Trophoblast cell (in vitro differentiated cells and primary cell): ENCODE measurements around the gene MT1E.

ENCODE experiments used
- DNase-seq, 2 donors: peaks; one replicate each; pipeline ENCODE4 v3.0.0-alpha.2; 2016
- H2AFZ ChIP-seq: 2 replicates; pipeline ENCODE4 v1.6.1; 2013; ENCODE audit warnings: low read length, moderate library complexity, mild to moderate bottlenecking; ENCODE audit not compliant: insufficient read depth, poor library complexity
- H2AK5ac ChIP-seq: 2 replicates; pipeline ENCODE4 v1.6.1; 2013; ENCODE audit warnings: mild to moderate bottlenecking, low read length
- H2BK120ac ChIP-seq: 2 replicates; pipeline ENCODE4 v1.6.1; 2013; ENCODE audit warnings: low read length, mild to moderate bottlenecking, moderate library complexity; ENCODE audit not compliant: insufficient read depth, poor library complexity
- H2BK12ac ChIP-seq: 2 replicates; pipeline ENCODE4 v1.6.1; 2013; ENCODE audit warnings: mild to moderate bottlenecking, low read length, moderate library complexity
- H2BK5ac ChIP-seq: 2 replicates; pipeline ENCODE4 v1.6.1; 2013; ENCODE audit warnings: low read length, low read depth, moderate library complexity, mild to moderate bottlenecking; ENCODE audit not compliant: poor library complexity
- H3K14ac ChIP-seq: 2 replicates; pipeline ENCODE4 v1.6.1; 2013; ENCODE audit warnings: mild to moderate bottlenecking, low read length
- H3K18ac ChIP-seq: 2 replicates; pipeline ENCODE4 v1.6.1; 2013; ENCODE audit warnings: mild to moderate bottlenecking, low read length
- H3K23ac ChIP-seq: 2 replicates; pipeline ENCODE4 v1.6.1; 2013; ENCODE audit warnings: low read length
- H3K27ac ChIP-seq: 2 replicates; pipeline ENCODE4 v1.5.1; 2013; ENCODE audit warnings: low read depth, mild to moderate bottlenecking, inconsistent platforms, low read length, moderate library complexity
- H3K27me3 ChIP-seq: 2 replicates; pipeline ENCODE4 v1.6.1; 2013; ENCODE audit warnings: inconsistent platforms, mild to moderate bottlenecking, low read length, moderate library complexity; ENCODE audit not compliant: insufficient read depth
- H3K36me3 ChIP-seq, 2 experiments: 1 replicate in 1 of 2; 2 replicates in 1 of 2; pipeline ENCODE4 v1.6.1; 2013; ENCODE audit warnings: low read length in 2 of 2, mild to moderate bottlenecking in 2 of 2, moderate library complexity in 1 of 2; ENCODE audit not compliant: insufficient read depth in 2 of 2, control insufficient read depth in 1 of 2
- H3K4ac ChIP-seq: 2 replicates; pipeline ENCODE4 v1.6.1; 2013; ENCODE audit warnings: low read depth, mild to moderate bottlenecking, low read length, moderate library complexity
- H3K4me1 ChIP-seq, 2 experiments: 1 replicate in 1 of 2; 2 replicates in 1 of 2; pipeline ENCODE4 v1.6.1; 2013; ENCODE audit warnings: low read length in 2 of 2, mild to moderate bottlenecking in 2 of 2, moderate library complexity in 1 of 2; ENCODE audit not compliant: insufficient read depth in 2 of 2, control insufficient read depth in 1 of 2
- H3K4me2 ChIP-seq: 2 replicates; pipeline ENCODE4 v1.6.1; 2013; ENCODE audit warnings: inconsistent platforms, mild to moderate bottlenecking, low read length, moderate library complexity
- H3K4me3 ChIP-seq: 2 replicates; pipeline ENCODE4 v1.5.1; 2013; ENCODE audit warnings: mild to moderate bottlenecking, low read depth, low read length, inconsistent platforms
- H3K79me1 ChIP-seq: one replicate; pipeline ENCODE4 v1.6.1; 2013; ENCODE audit warnings: low read length
- H3K79me2 ChIP-seq: 2 replicates; pipeline ENCODE4 v1.6.1; 2013; ENCODE audit warnings: low read length, mild to moderate bottlenecking; ENCODE audit not compliant: control insufficient read depth, insufficient read depth, poor library complexity
- H3K9ac ChIP-seq: 2 replicates; pipeline ENCODE4 v1.6.1; 2013; ENCODE audit warnings: mild to moderate bottlenecking, low read length
- H3K9me3 ChIP-seq: 2 replicates; pipeline ENCODE4 v1.6.1; 2013; ENCODE audit warnings: low read depth, mild to moderate bottlenecking, control low read depth, inconsistent platforms, low read length; ENCODE audit not compliant: insufficient read depth
- H4K12ac ChIP-seq: 2 replicates; pipeline ENCODE4 v1.6.1; 2013; ENCODE audit warnings: low read depth, mild to moderate bottlenecking, low read length, moderate library complexity
- H4K8ac ChIP-seq: 2 replicates; pipeline ENCODE4 v1.6.1; 2013; ENCODE audit warnings: low read depth, mild to moderate bottlenecking, low read length, moderate library complexity
- H4K91ac ChIP-seq: one replicate; pipeline ENCODE4 v1.6.1; 2013; ENCODE audit warnings: low read depth, mild to moderate bottlenecking, low read length, moderate library complexity
- WGBS: extraction: QIAGEN DNeasy Blood & Tissue Kit; methylation state at CpG from one replicate; pipeline ENCODE4 v1.1.7; 2013; ENCODE audit warnings: missing lambda C conversion rate; ENCODE audit not compliant: insufficient read length, insufficient coverage; ENCODE audit errors: extremely low coverage; 5-methylcytosine and 5-hydroxymethylcytosine counted together

MT1E gene

DNA sequence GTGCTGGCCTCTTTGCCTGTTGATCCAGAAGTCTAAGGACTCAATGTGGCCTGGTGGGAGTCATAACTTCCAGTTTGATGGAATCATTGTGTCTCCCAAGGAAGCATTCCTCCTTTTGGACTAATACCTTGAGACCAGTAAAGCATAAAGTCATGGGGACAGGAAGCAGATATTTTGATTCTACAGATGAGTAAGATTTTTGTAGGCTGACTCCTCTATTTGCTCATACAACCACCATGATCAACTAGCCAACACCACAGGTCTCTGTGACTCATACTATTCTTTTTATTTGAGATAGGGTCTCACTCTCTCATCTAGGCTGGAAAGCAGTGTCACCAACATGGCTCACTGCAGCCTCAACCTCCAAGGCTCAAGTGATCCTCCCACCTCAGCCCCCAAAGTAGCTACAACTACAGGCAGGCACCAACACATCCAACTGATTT lies 11.0 kb upstream of the MT1E start:
- no peak overlapping the region for H3K27ac ChIP-seq
- H2AFZ ChIP-seq = no peak overlapping the region
- H3K79me2 ChIP-seq = no peaks in the 10 kb centered on the region
- H3K9ac ChIP-seq = no peak overlapping the region
- no peak overlapping the region for H2BK12ac ChIP-seq
- no peak overlapping the region for H4K12ac ChIP-seq
- no peak overlapping the region for H4K8ac ChIP-seq
- H2BK5ac ChIP-seq = no peak overlapping the region
- peaks cover 6 to 8% of the 10 kb centered on the region in 2 experiments for H3K4me1 ChIP-seq
- H2AK5ac ChIP-seq = no peak overlapping the region
- H3K4ac ChIP-seq = no peak overlapping the region
- H3K79me1 ChIP-seq = no peaks in the 10 kb centered on the region
- H3K18ac ChIP-seq = no peak overlapping the region
- peaks cover 4% of the 10 kb centered on the region for H3K9me3 ChIP-seq
- H3K23ac ChIP-seq = no peak overlapping the region
- no peak overlapping the region for H3K4me2 ChIP-seq
- H3K27me3 ChIP-seq = peaks cover 33% of the 10 kb centered on the region
- no peak overlapping the region for H3K4me3 ChIP-seq
- no peak overlapping the region for H4K91ac ChIP-seq
- no peaks in the 10 kb centered on the region for H3K36me3 ChIP-seq
- H3K14ac ChIP-seq = no peak overlapping the region
- no peak overlapping the region for H2BK120ac ChIP-seq
- peak in 1 of 2 donors; percentile 22 for DNase-seq

DNA sequence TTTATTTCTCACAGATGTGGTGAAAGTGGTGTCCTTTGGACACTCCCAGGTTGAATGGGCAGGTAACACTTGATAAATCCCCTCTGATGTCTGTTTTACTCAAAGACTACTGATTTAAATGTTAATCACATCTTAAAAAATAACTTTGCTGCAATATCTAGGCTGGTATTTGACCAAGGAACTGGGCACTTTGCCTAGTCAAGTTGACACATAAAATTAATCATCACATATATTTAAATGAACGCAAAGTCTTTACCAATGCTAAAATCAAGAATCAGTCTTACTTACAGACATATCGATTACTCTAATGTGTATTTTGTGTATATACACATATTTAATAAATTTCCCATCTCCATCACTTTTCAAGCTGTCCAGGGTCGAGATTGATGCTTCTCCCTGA lies 10.2 kb upstream of the MT1E start:
- Histone ChIP-seq H3K4me3 (no peak overlapping the region), H2AFZ (no peak overlapping the region), H3K4ac (no peak overlapping the region), H3K36me3 (no peaks in the 10 kb centered on the region), H2BK12ac (no peak overlapping the region), H3K27ac (no peak overlapping the region), H2BK120ac (no peak overlapping the region), H2BK5ac (no peak overlapping the region), H3K23ac (no peak overlapping the region), H3K18ac (no peak overlapping the region), H4K8ac (no peak overlapping the region), H2AK5ac (no peak overlapping the region), H4K91ac (no peak overlapping the region), H3K4me2 (no peak overlapping the region), H3K4me1 (peaks cover 1 to 3% of the 10 kb centered on the region in 2 experiments), H3K79me2 (no peaks in the 10 kb centered on the region), H3K9ac (no peak overlapping the region), H3K9me3 (peaks cover 6% of the 10 kb centered on the region), H4K12ac (no peak overlapping the region), H3K14ac (no peak overlapping the region), H3K79me1 (no peaks in the 10 kb centered on the region), H3K27me3 (peaks cover 33% of the 10 kb centered on the region)
- WGBS = no CpG with 5 or more reads among the region's 3 CpGs
- DNase-seq = no peak

DNA sequence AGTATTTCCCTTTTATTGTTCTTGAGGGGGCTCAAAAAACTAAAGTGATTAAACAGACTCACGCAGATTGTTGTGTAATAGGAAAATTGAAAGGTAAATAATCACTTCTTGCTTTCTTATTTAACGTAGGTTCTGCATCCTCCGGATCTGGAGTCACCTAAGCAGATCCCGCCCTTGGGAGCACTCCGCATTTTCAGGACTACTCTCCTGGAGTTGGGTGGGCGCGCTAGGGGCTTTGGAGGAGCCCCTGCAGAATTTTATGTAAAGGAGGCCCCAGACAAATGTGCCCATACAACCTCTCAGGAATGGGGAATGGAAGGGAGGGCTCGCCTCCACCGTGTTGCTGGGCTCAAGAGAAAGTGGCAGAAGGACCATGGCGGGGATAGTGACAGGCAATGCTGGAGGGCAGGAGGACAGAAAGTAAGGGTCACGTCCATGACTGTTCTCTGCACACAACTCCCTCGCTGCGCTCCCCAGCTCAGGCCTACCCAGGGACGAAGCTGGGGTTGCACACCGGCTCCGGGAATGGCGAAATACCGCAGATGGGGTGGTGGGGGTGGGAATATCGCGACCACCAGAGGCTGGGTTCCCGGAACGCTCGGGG lies 8.9 kb upstream of the MT1E start:
- H3K14ac ChIP-seq = no peak overlapping the region
- H4K91ac ChIP-seq = no peak overlapping the region
- no peak overlapping the region for H4K12ac ChIP-seq
- peaks cover 0 to 3% of the 10 kb centered on the region in 2 experiments for H3K4me1 ChIP-seq
- H3K79me2 ChIP-seq = no peaks in the 10 kb centered on the region
- H2BK12ac ChIP-seq = no peak overlapping the region
- H2AK5ac ChIP-seq = no peak overlapping the region
- no peak overlapping the region for H3K27ac ChIP-seq
- no peak overlapping the region for H2BK5ac ChIP-seq
- no peak for DNase-seq
- H4K8ac ChIP-seq = no peak overlapping the region
- H3K79me1 ChIP-seq = no peaks in the 10 kb centered on the region
- H3K23ac ChIP-seq = no peak overlapping the region
- H2BK120ac ChIP-seq = no peak overlapping the region
- no peak overlapping the region for H3K9ac ChIP-seq
- no peak overlapping the region for H2AFZ ChIP-seq
- peaks cover 6% of the 10 kb centered on the region for H3K9me3 ChIP-seq
- no CpG with 5 or more reads among the region's 23 CpGs for WGBS
- no peak overlapping the region for H3K4ac ChIP-seq
- H3K18ac ChIP-seq = no peak overlapping the region
- H3K4me2 ChIP-seq = peak overlapping the region; percentile 32
- peaks cover 30% of the 10 kb centered on the region for H3K27me3 ChIP-seq
- no peaks in the 10 kb centered on the region for H3K36me3 ChIP-seq
- no peak overlapping the region for H3K4me3 ChIP-seq

DNA sequence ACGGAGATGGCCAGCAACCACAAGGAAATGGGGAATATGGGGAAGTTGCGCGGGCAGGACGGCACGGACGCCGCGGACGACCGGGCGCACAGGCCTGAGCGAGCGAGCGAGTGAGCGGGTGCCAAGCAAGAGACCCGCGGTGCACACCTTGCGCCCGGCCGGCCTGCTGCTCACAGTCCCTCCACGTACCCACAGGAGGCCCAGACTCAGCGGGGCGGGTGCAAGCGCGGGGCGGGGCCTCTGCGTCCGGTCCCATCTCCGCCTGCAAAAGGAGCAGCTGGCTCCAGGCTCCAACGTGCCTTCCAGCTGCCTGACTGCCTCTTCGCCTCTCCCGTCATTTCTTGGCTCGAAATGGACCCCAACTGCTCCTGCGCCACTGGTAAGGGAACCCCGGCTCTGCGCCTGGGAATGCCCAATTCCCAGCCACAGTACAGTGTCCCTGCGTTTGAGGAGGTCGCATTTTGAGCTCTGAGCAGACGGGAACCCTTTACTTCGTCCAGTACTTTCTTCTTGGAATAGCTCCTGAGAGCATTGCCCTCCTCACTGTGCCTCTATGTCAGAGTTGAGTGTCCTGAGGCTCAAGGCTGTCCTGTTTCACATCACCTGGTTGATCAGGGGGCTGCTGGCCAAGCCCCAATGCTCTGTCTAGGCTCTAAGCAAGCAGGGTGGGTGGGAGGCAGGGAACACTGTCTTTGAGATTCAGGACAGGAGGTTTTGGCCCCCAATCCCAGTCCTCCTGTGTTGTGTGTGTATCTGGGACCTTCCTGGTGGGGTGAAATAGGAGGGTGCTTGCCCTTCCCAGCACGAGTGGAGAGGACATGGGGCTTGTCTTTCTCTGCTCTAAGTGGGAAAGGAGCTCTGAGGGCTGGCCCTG lies 8.1 kb upstream of the MT1E start:
- Histone ChIP-seq H4K12ac (no peak overlapping the region), H3K23ac (no peak overlapping the region)

More for the DNA sequence above, 8.1 kb upstream of the MT1E start:
- H2AFZ ChIP-seq = no peak overlapping the region
- no peak overlapping the region for H3K27ac ChIP-seq
- H4K8ac ChIP-seq = no peak overlapping the region
- no peak overlapping the region for H3K9ac ChIP-seq
- no peak overlapping the region for H2BK5ac ChIP-seq
- no peaks in the 10 kb centered on the region for H3K79me1 ChIP-seq
- no peak overlapping the region for H4K91ac ChIP-seq
- peaks cover 30% of the 10 kb centered on the region for H3K27me3 ChIP-seq
- H3K4me1 ChIP-seq = peaks cover 0 to 3% of the 10 kb centered on the region in 2 experiments
- peaks cover 6% of the 10 kb centered on the region for H3K9me3 ChIP-seq
- no peak overlapping the region for H3K4ac ChIP-seq
- H3K18ac ChIP-seq = no peak overlapping the region
- no peak overlapping the region for H2AK5ac ChIP-seq
- peak overlapping the region; percentile 32 for H3K4me2 ChIP-seq
- peak; percentile 38 to 60 for DNase-seq
- H3K36me3 ChIP-seq = no peaks in the 10 kb centered on the region
- no peak overlapping the region for H2BK12ac ChIP-seq
- no peaks in the 10 kb centered on the region for H3K79me2 ChIP-seq
- H3K4me3 ChIP-seq = no peak overlapping the region
- no CpG with 5 or more reads among the region's 41 CpGs for WGBS
- no peak overlapping the region for H3K14ac ChIP-seq
- H2BK120ac ChIP-seq = no peak overlapping the region
